Suprapubic skin (tissue), 4 donors: ENCODE results near the gene USH1C.

ENCODE experiments used
- CTCF ChIP-seq, 2 donors: fragments of 200-600 bp in 1 of 2; fragments of 450-650 bp in 1 of 2; sonication (generic) in 1 of 2; IDR thresholded peaks; one replicate each; pipeline ENCODE4 v1.5.1; 2016 to 2019; ENCODE audit warnings: antibody characterized with exemption in 2 of 2, mild to moderate bottlenecking in 1 of 2, moderate library complexity in 1 of 2
- EP300 ChIP-seq: sonication (generic); formaldehyde crosslinking; IDR thresholded peaks from one replicate; pipeline ENCODE4 v1.6.1; 2017; ENCODE audit warnings: antibody characterized with exemption
- POLR2A ChIP-seq, 2 donors: fragments of 450-650 bp; IDR thresholded peaks; one replicate each; pipeline ENCODE4 v1.6.1; 2017; ENCODE audit warnings: antibody characterized with exemption in 2 of 2, mild to moderate bottlenecking in 2 of 2, moderate library complexity in 2 of 2
- POLR2AphosphoS5 ChIP-seq, 3 donors: sonication (generic); formaldehyde crosslinking; IDR thresholded peaks; one replicate each; pipeline ENCODE4 v1.6.1; 2017; ENCODE audit warnings: antibody characterized with exemption in 3 of 3

- TF ChIP-seq POLR2AphosphoS5 (IDR thresholded peaks at IDR 0.05) (no peak), CTCF (IDR thresholded peaks at IDR 0.05) (peak; percentile 72 to 92), POLR2A (IDR thresholded peaks at IDR 0.05) (no peak), EP300 (no peak)
Measured at GRCh38 chr11:17504330-17505107, 39.7 kb downstream of the USH1C start.
